GM12892 (cell line): ENCODE measurements around the gene RER1.

Source experiments
- POLR2A ChIP-seq: IDR thresholded peaks from 2 replicates; pipeline ENCODE4 v1.6.1; 2011; ENCODE audit warnings: low read depth, low read length, control low read depth
- POLR2AphosphoS5 ChIP-seq: IDR thresholded peaks from 2 replicates; pipeline ENCODE4 v1.6.1; 2011; ENCODE audit warnings: low read depth, low read length, control low read depth
- TAF1 ChIP-seq: IDR thresholded peaks from 2 replicates; pipeline ENCODE4 v1.6.1; 2011; ENCODE audit warnings: low read depth, mild to moderate bottlenecking, control low read depth, low read length, borderline replicate concordance

GRCh38 chr1:2350501-2350900 lies 41.1 kb upstream of the RER1 start:
- TF ChIP-seq POLR2A, result no peak
- TF ChIP-seq POLR2AphosphoS5, result no peak
- no peak for TF ChIP-seq TAF1
